Epithelial cell of esophagus (primary cell): ENCODE data around the gene NFE2L1.
"Not testable (repeated sequence)": the region's sequence is repeated elsewhere in the genome, so short reads cannot be mapped to it uniquely, and the experiment has no call there.

Source experiments
- DNase-seq: peaks from one replicate; pipeline ENCODE4 v3.0.0; 2010; ENCODE audit warnings: low read depth
- H3K4me3 ChIP-seq: 2 replicates; pipeline ENCODE4 v1.5.1; 2011; ENCODE audit warnings: mild to moderate bottlenecking, low read length, control low read depth
- TF ChIP-seq, protein P1 (sequence below): IDR thresholded peaks from 2 replicates; pipeline ENCODE4 v1.5.1; 2011; ENCODE audit warnings: low read depth, mild to moderate bottlenecking, low read length, control low read depth, inconsistent platforms; ENCODE audit not compliant: insufficient read depth; ENCODE audit errors: missing control alignments

Gene NFE2L1

DNA sequence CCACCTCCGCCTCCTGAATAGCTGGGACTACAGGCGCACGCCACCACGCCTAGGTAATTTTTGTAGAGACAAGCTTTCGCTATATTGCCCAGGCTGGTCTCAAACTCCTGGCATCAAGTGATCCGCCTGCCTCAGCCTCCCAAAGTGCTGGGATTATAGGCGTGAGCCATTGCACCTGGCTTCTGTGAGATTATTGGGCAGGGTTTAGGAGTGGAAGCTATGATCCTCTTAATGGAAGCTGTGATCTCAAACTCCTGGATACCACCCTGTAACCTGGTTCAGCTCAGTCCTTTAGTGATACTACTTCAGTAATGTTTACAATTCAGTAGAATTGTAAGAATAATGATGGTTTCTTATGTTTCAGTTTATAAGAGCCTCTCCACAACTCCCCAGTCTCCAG lies 14.1 kb downstream of the NFE2L1 start:
- no peak overlapping the region for H3K4me3 ChIP-seq
- no peak for DNase-seq
- TF ChIP-seq, protein P1, sequence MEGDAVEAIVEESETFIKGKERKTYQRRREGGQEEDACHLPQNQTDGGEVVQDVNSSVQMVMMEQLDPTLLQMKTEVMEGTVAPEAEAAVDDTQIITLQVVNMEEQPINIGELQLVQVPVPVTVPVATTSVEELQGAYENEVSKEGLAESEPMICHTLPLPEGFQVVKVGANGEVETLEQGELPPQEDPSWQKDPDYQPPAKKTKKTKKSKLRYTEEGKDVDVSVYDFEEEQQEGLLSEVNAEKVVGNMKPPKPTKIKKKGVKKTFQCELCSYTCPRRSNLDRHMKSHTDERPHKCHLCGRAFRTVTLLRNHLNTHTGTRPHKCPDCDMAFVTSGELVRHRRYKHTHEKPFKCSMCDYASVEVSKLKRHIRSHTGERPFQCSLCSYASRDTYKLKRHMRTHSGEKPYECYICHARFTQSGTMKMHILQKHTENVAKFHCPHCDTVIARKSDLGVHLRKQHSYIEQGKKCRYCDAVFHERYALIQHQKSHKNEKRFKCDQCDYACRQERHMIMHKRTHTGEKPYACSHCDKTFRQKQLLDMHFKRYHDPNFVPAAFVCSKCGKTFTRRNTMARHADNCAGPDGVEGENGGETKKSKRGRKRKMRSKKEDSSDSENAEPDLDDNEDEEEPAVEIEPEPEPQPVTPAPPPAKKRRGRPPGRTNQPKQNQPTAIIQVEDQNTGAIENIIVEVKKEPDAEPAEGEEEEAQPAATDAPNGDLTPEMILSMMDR: no peak

DNA sequence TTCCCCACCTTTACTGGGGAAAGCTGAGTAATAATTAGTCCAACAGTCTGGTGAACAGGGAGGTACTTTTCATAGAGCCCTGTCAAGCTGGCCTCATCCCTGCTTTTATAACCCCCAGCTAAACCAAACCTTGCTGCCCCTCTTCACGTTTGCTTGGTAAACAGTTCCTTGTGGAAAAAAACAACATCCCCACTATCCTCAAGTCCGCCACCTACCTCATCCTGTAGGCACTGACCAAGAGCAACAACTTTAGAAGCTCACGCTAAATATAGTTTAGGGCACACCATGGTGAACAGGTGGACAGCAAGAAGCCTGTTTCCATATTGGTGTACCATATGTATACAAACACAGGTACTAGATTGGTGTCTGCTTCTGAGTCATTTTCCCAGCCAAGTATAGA lies 16.5 kb downstream of the NFE2L1 start:
- TF ChIP-seq, protein P1: no peak
- no peak overlapping the region for H3K4me3 ChIP-seq
- DNase-seq: no peak

DNA sequence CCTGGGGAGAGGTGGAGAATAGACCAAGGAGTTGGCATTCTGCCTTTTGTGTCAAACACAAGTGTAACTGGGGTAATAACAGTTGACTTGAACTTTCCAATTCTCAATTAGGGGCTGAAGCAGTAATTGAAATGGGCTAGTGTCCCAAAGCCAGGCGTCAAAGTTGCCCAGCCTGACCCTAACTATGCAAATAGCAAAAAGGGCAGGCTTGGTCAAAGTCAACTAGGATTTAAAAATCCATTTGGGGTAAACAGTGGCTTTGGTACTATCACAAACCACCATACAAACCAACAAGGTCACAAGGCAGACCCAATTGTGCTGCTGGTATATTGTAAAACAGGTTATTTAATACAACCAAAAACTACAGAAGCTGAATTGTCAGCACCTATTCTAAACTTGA lies 18.0 kb downstream of the NFE2L1 start:
- DNase-seq: no peak
- H3K4me3 ChIP-seq: no peak overlapping the region
- TF ChIP-seq, protein P1: no peak

DNA sequence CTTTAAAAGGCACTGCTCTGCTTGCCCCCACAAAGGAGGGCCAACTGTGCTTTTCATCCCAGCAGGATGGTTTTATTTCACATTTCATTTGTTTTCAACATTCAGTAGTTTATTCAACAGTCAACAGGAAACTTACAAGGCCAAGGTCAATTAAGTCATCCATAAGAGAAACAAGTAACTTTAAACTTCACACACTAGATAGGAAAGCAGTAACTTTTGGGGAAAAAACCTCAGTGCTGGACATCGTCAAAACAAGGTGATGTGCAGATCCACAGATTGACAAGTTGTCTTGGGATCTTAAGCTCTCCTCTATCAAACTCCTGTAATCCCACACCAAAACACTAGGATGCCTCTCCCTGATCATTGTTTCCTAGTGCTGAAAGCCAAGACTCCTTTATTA lies 18.5 kb downstream of the NFE2L1 start:
- no peak for DNase-seq
- TF ChIP-seq, protein P1: no peak
- no peak overlapping the region for H3K4me3 ChIP-seq

DNA sequence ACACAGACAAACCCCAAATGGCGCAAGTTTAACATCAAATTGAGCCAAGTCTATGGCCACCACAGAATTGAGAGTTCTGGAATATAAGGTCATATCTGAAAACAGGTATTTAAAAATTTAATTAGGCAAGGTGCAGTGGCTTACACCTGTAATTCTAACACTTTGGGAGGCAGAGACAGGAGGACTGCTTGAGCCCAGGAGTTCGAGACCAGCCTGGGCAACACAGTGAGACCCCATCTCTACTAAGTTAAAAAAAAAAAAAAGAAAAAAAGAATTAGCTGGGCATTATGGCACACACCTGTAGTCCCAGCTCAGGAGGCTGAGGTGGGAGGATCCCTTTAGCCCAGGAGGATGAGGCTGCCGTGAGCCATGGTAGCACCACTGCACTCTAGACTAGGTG lies 19.1 kb downstream of the NFE2L1 start:
- DNase-seq: no peak
- H3K4me3 ChIP-seq: no peak overlapping the region
- TF ChIP-seq, protein P1: no peak

DNA sequence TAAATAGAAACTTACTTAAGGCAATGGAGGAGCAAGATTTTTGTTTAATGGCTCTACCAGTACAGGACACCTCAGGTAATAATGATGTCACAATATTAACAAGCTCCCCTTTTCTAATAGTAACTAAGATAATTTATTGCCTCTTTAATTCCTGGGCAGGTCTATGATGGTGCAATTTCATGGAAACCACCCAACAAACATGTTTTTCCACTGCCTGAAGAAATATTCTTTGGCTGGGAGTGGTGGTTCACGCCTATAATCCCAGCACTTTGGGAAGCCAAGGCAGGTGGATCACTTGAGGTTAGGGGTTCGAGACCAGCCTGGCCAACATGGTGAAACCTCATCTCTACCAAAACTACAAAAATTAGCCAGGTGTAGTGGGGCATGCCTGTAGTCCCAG lies 19.6 kb downstream of the NFE2L1 start:
- H3K4me3 ChIP-seq: not testable (repeated sequence)
- DNase-seq: peak; percentile 54

DNA sequence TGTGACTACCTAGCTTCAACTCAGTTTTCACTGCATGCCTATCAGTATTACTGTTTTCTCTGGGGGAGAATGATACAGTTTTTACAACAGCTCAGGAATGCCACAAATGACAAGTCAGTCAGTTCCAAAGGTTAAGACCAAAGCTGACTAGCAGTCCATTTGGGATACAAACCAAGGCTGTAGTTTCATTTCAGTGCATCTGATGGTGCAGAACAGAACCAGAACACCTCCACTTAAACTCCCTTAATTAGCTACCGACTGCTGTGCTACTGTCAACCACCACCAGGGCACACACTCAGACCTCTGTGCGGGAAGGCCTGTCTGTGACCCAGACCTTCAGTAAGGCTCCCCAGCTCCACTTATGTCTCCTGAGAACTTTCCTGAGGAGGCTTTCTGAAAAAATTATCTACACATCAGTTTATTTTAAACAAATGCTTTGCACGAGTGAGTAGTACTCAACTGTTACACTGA lies 20.4 kb downstream of the NFE2L1 start:
- TF ChIP-seq, protein P1: peak; percentile 53
- DNase-seq: no peak
- H3K4me3 ChIP-seq: no peak overlapping the region
